Activated naive CD4-positive, alpha-beta T cell treated with anti-CD3 and anti-CD28 coated beads for 36 hours (primary cell): Measurements from ENCODE around the gene CDKN2AIP. TPM values are rescaled to one million over a fixed set of nuclear protein-coding genes. Genes with fewer than 3 reads are reported as not detected.
A peak's percentile ranks its signal among the peaks of the same experiment; 100 is the strongest.

Experiments
- CTCF ChIA-PET: fragments of 350-600 bp; sonication (Branson Sonifier 250); formaldehyde crosslinking; loops from one replicate; lab custom pipeline; 2021; ENCODE audit warnings: antibody characterized with exemption; lab: Charles Lee
- DNase-seq: peaks from one replicate; pipeline ENCODE4 v3.0.0-alpha.2; 2020
- H3K27ac Mint-ChIP-seq: one replicate; pipeline ENCODE4 v1.8.0; 2021; ENCODE audit warnings: mild to moderate bottlenecking, mixed read lengths
- H3K27me3 Mint-ChIP-seq: one replicate; pipeline ENCODE4 v1.8.0; 2021; ENCODE audit warnings: low read depth, mixed read lengths
- H3K36me3 Mint-ChIP-seq: one replicate; pipeline ENCODE4 v1.8.0; 2021; ENCODE audit warnings: low read depth, mixed read lengths
- H3K4me1 Mint-ChIP-seq: one replicate; pipeline ENCODE4 v1.8.0; 2021; ENCODE audit warnings: low read depth, mixed read lengths
- H3K4me3 Mint-ChIP-seq: one replicate; pipeline ENCODE4 v1.8.0; 2021; ENCODE audit warnings: mild to moderate bottlenecking, moderate library complexity, mixed read lengths
- H3K9me3 Mint-ChIP-seq: one replicate; pipeline ENCODE4 v1.8.0; 2021; ENCODE audit warnings: mixed read lengths
- intact Hi-C: fragments of 100-400 bp; cut with micrococcal nuclease; formaldehyde crosslinking; loops from one replicate; pipeline ENCODE4 v1.15.1; 2023
- total RNA-seq, 2 experiments: library from RNA; stranded (reverse); gene quantifications; one replicate each; pipeline ENCODE4 v1.2.3, GENCODE V29; 2021

CDKN2AIP gene
- total RNA-seq, 2 experiments from 2014 or later = 26.5 to 26.7 TPM

GRCh38 chr4:183403961-183404360 is 40.5 kb upstream of the CDKN2AIP start:
- Mint-ChIP-seq H3K36me3 (no peaks in the 10 kb centered on the region), H3K27ac (no peak overlapping the region), H3K4me1 (peaks cover 9% of the 10 kb centered on the region), H3K9me3 (no peaks in the 10 kb centered on the region), H3K4me3 (no peak overlapping the region), H3K27me3 (no peaks in the 10 kb centered on the region)
- intact Hi-C loops = no loop called here
- no peak for DNase-seq
- CTCF ChIA-PET = interaction anchor here (0.6 to 1.1 kb wide), 2 partner anchors 143 to 329 kb away, joined by 3 read pairs; no protein-coding TSS in a partner anchor

GRCh38 chr4:183405303-183405702 is 39.1 kb upstream of the CDKN2AIP start:
- no peaks in the 10 kb centered on the region for H3K36me3 Mint-ChIP-seq
- no peaks in the 10 kb centered on the region for H3K9me3 Mint-ChIP-seq
- no peak overlapping the region for H3K27ac Mint-ChIP-seq
- DNase-seq = no peak
- no peak overlapping the region for H3K4me3 Mint-ChIP-seq
- intact Hi-C loops = no loop called here
- no peaks in the 10 kb centered on the region for H3K27me3 Mint-ChIP-seq
- H3K4me1 Mint-ChIP-seq = peaks cover 6% of the 10 kb centered on the region
- CTCF ChIA-PET = interaction anchor here (0.7 to 0.8 kb wide), 2 partner anchors 26 to 334 kb away, joined by 3 read pairs; no protein-coding TSS in a partner anchor

GRCh38 chr4:183407128-183407585 is 37.3 kb upstream of the CDKN2AIP start:
- no peaks in the 10 kb centered on the region for H3K9me3 Mint-ChIP-seq
- H3K4me1 Mint-ChIP-seq = peaks cover 6% of the 10 kb centered on the region
- no peaks in the 10 kb centered on the region for H3K27me3 Mint-ChIP-seq
- intact Hi-C loops = loop anchor here (1.0 to 2.0 kb wide), 7 partner anchors 9 to 469 kb away; partner anchors contain the start of genes CDKN2AIP, RWDD4 and TRAPPC11
- H3K36me3 Mint-ChIP-seq = no peaks in the 10 kb centered on the region
- peak; percentile 94 for DNase-seq
- peak overlapping the region; percentile 76 for H3K4me3 Mint-ChIP-seq
- peak overlapping the region; percentile 79 for H3K27ac Mint-ChIP-seq
- CTCF ChIA-PET = interaction anchor here (0.6 to 1.5 kb wide), 24 partner anchors 9 to 700 kb away, joined by 3 to 13 read pairs (median 3); no protein-coding TSS in a partner anchor

- no peak for DNase-seq
- CTCF ChIA-PET = interaction anchor here (0.6 to 1.5 kb wide), 19 partner anchors 9 to 152 kb away, joined by 3 to 13 read pairs (median 3); no protein-coding TSS in a partner anchor
- Mint-ChIP-seq H3K4me1 (peaks cover 6% of the 10 kb centered on the region), H3K4me3 (peak overlapping the region; percentile 76), H3K27ac (peak overlapping the region; percentile 79), H3K27me3 (no peaks in the 10 kb centered on the region), H3K9me3 (no peaks in the 10 kb centered on the region), H3K36me3 (no peaks in the 10 kb centered on the region)
- intact Hi-C loops = loop anchor here (1.0 to 2.0 kb wide), 7 partner anchors 10 to 470 kb away; partner anchors contain the start of genes CDKN2AIP, RWDD4 and TRAPPC11
These were observed 36.6 kb upstream of the CDKN2AIP start for GRCh38 chr4:183407635-183408464.

DNA sequence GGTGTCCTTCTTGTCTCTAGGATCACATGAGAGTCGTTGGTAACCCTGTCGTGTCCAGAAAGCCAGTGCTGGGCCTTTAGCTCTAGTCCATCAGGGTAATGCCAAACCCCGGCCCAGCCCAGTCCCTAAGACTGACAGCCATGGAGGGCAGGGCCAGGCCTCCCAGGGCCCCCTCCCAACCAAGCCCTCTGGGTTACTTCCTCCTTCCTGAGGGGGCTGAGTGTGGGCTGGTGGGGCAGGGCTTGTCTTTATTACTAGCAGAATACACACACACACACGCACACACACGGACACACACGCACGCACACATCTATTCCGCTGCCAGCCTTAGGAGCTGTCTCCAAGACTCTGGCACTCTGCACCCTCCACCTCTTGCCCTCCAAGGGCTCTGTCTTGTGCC is 35.6 kb upstream of the CDKN2AIP start:
- CTCF ChIA-PET = no interaction called here
- intact Hi-C loops = no loop called here
- no peak overlapping the region for H3K27ac Mint-ChIP-seq

DNA sequence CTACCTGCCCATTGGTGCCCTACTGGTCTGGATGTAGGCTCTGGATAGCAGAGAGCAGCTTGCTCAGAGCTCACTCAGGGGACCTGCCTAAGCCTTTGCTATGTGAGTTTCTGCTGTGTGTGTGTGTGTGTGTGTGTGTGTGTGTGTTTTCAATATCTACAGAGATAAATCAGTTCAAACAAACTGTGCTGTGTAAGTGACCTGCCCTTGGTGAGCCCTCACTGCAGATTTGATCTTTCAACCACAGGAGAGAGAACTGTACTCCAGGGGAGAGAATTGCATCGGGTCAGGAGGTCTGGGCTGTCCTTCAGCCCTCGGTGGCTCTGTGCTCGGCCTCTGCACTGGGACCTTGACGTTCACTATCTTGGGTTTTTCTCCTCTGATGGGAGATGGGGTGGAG is 35.0 kb upstream of the CDKN2AIP start:
- Mint-ChIP-seq H3K27me3 (no peaks in the 10 kb centered on the region), H3K4me1 (peaks cover 6% of the 10 kb centered on the region), H3K36me3 (no peaks in the 10 kb centered on the region), H3K4me3 (no peak overlapping the region), H3K27ac (no peak overlapping the region), H3K9me3 (no peaks in the 10 kb centered on the region)
- CTCF ChIA-PET = interaction anchor here (0.6 kb wide), 1 partner anchor 9 kb away, joined by 3 read pairs; no protein-coding TSS in a partner anchor
- intact Hi-C loops = no loop called here
- DNase-seq = no peak

More for the DNA sequence above, 35.6 kb upstream of the CDKN2AIP start:
- H3K36me3 Mint-ChIP-seq = no peaks in the 10 kb centered on the region
- H3K4me1 Mint-ChIP-seq = peaks cover 6% of the 10 kb centered on the region
- H3K4me3 Mint-ChIP-seq = no peak overlapping the region
- no peak for DNase-seq
- H3K27me3 Mint-ChIP-seq = no peaks in the 10 kb centered on the region
- no peaks in the 10 kb centered on the region for H3K9me3 Mint-ChIP-seq

- no peak overlapping the region for H3K4me3 Mint-ChIP-seq
- intact Hi-C loops = no loop called here
- no peak overlapping the region for H3K27ac Mint-ChIP-seq
- H3K9me3 Mint-ChIP-seq = no peaks in the 10 kb centered on the region
- CTCF ChIA-PET = interaction anchor here (0.6 kb wide), 1 partner anchor 9 kb away, joined by 3 read pairs; no protein-coding TSS in a partner anchor
- no peaks in the 10 kb centered on the region for H3K27me3 Mint-ChIP-seq
- H3K36me3 Mint-ChIP-seq = no peaks in the 10 kb centered on the region
- DNase-seq = no peak
- peaks cover 6% of the 10 kb centered on the region for H3K4me1 Mint-ChIP-seq
These were observed 34.5 kb upstream of the CDKN2AIP start for GRCh38 chr4:183409934-183410333.

DNA sequence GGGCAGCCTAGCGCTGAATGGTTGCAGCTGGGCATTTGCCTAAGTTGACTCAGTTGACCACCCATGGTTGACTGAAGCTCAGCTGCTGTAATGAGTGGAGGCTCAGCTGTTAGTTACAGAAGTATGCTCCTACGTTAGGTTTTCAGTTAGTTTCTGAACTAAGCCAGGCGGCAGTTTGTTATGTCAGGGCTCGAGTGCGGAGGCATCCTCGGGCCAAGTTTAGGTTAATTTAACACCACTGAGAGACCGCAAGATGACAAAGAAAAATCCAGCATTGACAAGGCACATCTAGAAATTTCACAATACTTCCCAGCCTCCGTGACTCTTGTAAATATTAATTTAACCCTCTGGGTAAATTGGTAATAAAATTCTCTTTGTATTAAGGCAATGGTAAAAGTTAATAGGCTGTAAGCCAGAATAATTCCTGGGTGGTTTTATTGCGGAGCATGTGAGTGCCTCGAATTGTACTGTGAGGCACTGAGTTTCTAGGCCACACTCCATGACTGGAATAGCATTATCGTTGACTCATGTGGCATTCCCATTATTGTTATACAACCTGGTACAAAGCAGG is 33.1 kb upstream of the CDKN2AIP start:
- CTCF ChIA-PET = no interaction called here
- DNase-seq = no peak
- no peaks in the 10 kb centered on the region for H3K36me3 Mint-ChIP-seq
- no peaks in the 10 kb centered on the region for H3K9me3 Mint-ChIP-seq
- H3K4me1 Mint-ChIP-seq = peaks cover 6% of the 10 kb centered on the region
- no peaks in the 10 kb centered on the region for H3K27me3 Mint-ChIP-seq
- intact Hi-C loops = no loop called here
- H3K27ac Mint-ChIP-seq = no peak overlapping the region
- no peak overlapping the region for H3K4me3 Mint-ChIP-seq

DNA sequence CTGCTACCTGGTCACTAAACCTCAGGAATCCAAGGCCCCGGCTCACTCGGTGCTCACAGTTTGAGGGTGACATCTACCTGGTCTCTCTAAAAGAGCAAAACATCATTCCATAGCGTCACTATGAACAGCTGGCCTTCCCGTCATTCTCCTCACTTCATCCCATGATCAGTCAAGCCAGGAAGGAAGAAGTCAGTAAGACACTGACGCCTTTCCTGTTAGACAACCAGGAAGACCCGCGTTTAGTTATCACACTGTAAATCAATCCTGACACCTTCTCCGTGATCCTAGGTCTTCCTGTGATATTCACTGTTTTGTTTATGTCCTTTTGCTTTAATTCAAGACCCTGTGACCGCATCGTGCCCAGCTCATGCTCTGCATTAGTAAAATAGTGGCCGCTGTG is 31.6 kb upstream of the CDKN2AIP start:
- H3K4me3 Mint-ChIP-seq = no peak overlapping the region
- no peaks in the 10 kb centered on the region for H3K36me3 Mint-ChIP-seq
- H3K27me3 Mint-ChIP-seq = no peaks in the 10 kb centered on the region
- DNase-seq = no peak
- peaks cover 2% of the 10 kb centered on the region for H3K4me1 Mint-ChIP-seq
- no peaks in the 10 kb centered on the region for H3K9me3 Mint-ChIP-seq
- CTCF ChIA-PET = no interaction called here
- intact Hi-C loops = no loop called here
- H3K27ac Mint-ChIP-seq = no peak overlapping the region

- DNase-seq = no peak
- CTCF ChIA-PET = no interaction called here
- Mint-ChIP-seq H3K36me3 (no peaks in the 10 kb centered on the region), H3K9me3 (no peaks in the 10 kb centered on the region), H3K4me3 (no peak overlapping the region), H3K4me1 (no peaks in the 10 kb centered on the region), H3K27me3 (no peaks in the 10 kb centered on the region), H3K27ac (no peak overlapping the region)
- intact Hi-C loops = no loop called here
These were observed 30.9 kb upstream of the CDKN2AIP start for GRCh38 chr4:183413234-183414200.

- Mint-ChIP-seq H3K27me3 (no peaks in the 10 kb centered on the region), H3K9me3 (no peaks in the 10 kb centered on the region), H3K27ac (no peak overlapping the region), H3K36me3 (no peaks in the 10 kb centered on the region), H3K4me3 (no peak overlapping the region), H3K4me1 (no peaks in the 10 kb centered on the region)
- intact Hi-C loops = no loop called here
- no peak for DNase-seq
- CTCF ChIA-PET = interaction anchor here (0.7 to 1.4 kb wide), 2 partner anchors 10 to 978 kb away, joined by 4 to 7 read pairs; no protein-coding TSS in a partner anchor
These were observed 27.3 kb upstream of the CDKN2AIP start for GRCh38 chr4:183416879-183417755.
